22Rv1 (cell line): ENCODE results near the gene CD74.

Experiments
- H3K27ac ChIP-seq: fragments of 450-650 bp; 2 replicates; pipeline ENCODE4 v1.5.1; 2017
- ZFX ChIP-seq: fragments of 450-650 bp; IDR thresholded peaks from 2 replicates; pipeline ENCODE4 v1.6.1; 2017; ENCODE audit warnings: antibody characterized with exemption, borderline replicate concordance
- TF ChIP-seq, protein P1 (sequence below): fragments of 450-650 bp; IDR thresholded peaks from 2 replicates; pipeline ENCODE4 v1.5.1; 2017; ENCODE audit warnings: mild to moderate bottlenecking

CD74 gene

DNA sequence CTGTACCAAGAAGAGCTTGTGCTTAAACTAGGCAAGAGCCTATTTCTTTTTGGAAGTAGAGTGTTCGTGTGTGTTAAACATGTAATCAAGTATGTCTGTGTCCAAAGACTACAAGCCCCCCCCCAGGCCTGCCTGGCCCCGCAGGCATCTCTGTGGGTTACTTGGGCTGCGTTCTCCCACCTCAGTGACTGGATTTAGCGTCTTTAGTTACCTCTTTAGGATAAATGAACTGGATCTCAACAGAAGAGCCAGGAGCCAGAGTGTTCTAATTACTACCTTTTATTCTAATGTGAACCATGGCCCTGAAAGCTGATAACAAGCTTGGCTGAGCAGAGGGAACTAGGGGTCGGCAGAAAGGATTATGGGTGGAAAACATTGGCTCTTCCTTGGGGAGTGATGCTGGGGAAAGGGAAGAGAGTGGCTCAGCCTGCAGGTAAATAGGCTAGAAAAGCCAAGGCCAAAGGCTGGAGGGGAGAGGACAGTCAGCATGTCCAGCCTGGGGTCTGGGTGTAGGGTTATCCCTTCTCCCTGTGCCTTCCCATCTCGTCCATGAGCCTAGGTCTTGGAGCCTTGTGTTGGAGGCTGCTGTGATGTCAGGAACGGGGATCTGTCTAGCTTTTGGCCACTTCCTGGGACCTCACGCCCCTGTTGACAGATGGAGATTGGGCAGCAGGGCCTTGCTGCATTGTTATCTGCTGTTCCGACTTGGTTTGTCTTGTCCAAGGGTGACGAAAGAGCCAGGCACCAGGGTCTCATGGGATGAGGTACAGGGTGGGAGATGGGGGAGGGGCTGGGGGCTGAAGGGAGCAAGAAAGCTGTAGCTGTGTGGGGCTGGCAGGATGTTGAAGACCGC is 11.1 kb downstream of the CD74 start:
- TF ChIP-seq ZFX = no peak
- TF ChIP-seq, protein P1, sequence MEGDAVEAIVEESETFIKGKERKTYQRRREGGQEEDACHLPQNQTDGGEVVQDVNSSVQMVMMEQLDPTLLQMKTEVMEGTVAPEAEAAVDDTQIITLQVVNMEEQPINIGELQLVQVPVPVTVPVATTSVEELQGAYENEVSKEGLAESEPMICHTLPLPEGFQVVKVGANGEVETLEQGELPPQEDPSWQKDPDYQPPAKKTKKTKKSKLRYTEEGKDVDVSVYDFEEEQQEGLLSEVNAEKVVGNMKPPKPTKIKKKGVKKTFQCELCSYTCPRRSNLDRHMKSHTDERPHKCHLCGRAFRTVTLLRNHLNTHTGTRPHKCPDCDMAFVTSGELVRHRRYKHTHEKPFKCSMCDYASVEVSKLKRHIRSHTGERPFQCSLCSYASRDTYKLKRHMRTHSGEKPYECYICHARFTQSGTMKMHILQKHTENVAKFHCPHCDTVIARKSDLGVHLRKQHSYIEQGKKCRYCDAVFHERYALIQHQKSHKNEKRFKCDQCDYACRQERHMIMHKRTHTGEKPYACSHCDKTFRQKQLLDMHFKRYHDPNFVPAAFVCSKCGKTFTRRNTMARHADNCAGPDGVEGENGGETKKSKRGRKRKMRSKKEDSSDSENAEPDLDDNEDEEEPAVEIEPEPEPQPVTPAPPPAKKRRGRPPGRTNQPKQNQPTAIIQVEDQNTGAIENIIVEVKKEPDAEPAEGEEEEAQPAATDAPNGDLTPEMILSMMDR = no peak
- no peak overlapping the region for H3K27ac ChIP-seq

GRCh38 chr5:150401076-150401375 is 11.7 kb downstream of the CD74 start:
- H3K27ac ChIP-seq = no peak overlapping the region
- TF ChIP-seq, protein P1 = no peak
- TF ChIP-seq ZFX = no peak

GRCh38 chr5:150400316-150401075 is 12.2 kb downstream of the CD74 start:
- no peak overlapping the region for H3K27ac ChIP-seq
- no peak for TF ChIP-seq ZFX
- TF ChIP-seq, protein P1 = no peak

DNA sequence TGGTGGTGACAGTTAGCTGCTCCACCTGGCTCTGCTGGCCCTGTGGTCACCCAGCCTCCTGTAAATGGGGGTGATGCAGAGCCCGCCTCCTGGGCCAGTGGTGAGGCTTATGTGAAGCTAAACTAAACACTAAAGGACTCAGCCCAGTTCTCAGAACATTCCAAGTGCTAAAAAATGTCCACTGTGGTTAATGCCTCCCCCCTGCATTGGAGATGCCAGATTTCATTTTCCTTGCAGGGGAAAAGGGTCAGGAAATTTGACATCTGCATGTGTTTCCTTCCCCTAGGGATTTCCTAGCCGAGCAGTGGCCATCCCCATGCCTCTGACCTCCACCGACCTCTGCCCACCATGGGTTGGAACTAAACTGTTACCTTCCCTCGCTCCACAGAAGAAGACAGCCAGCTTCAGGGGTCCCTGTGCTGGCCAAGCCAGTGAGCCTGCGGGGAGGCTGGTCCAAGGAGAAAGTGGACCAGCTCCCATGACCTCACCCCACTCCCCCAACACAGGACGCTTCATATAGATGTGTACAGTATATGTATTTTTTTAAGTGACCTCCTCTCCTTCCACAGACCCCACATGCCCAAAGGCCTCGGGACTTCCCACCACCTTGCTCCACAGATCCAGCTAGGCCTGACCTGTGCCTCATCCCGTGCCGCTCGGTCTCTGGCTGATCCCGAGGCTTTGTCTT is 13.0 kb downstream of the CD74 start:
- TF ChIP-seq ZFX = no peak
- TF ChIP-seq, protein P1 = no peak
- H3K27ac ChIP-seq = no peak overlapping the region

GRCh38 chr5:150398722-150399523 is 13.8 kb downstream of the CD74 start:
- no peak overlapping the region for H3K27ac ChIP-seq
- TF ChIP-seq, protein P1 = no peak
- TF ChIP-seq ZFX = no peak

DNA sequence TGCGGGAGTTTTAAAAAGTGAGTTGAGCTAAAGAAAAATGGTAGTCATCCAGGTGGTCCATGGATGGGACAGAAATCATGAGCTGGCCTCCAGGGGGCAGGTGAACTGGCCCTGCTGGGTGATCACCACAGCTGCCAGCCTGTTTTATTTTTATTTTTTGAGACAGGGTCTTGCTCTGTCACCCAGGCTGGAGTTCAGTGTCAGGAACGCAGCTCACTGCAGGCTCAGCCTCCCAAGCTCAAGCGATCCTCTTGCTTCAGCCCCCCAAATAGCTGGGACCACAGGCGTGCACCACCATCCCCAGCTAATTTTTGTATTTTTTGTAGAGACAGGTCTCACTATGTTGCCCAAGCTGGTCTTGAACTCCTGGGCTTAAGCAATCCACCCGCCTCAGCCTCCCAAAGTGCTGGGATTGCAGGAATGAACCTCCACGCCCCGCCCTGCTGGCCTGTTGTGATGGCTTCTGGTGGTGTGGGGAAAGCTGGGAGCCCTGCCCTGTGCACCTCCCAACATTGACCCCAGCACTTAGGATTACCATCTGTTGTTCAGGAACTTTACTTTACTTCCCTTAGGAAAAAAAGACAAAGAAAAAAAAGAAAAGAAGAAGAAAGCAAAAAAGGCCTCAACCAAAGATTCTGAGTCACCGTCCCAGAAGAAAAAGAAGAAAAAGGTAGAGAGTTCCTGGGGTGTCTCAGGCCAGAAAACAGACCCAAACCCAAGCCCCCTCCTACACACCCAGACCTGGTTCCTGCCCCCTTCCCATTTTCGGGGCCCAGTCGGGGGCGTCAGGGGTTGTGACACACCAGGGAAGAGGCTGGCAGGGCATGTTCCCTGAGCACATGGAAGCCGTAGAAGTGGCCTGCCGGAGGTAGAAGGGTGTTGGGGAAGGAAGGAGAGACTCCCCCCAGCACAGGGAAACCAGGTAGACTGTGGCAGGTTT is 14.7 kb downstream of the CD74 start:
- TF ChIP-seq ZFX = no peak
- TF ChIP-seq, protein P1 = 0 out of 2 replicates have a peak, but pooled peaks have one; percentile 9
- no peak overlapping the region for H3K27ac ChIP-seq
